ENCODE measurements around the gene PSMA5.

PSMA5 gene

DNA sequence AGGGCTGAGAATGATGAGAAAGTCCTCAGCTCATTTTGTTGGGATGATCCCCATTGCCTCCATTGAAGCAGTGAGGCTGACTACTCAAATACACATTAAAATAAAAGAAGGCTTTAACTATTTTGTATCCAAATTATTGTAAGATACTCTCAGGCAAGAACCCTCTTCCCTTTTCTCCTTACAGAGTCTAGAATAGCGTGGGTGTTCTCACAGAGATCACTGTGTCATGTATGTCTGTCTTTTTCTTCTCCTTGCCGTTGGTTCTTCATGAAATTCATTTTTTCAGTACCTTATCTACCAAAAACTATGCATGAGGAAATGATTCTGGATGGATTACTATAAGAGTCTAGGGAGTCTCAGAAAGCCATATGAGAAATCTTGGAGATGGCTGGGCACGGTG lies 58.6 kb downstream of the PSMA5 start:
- DNase-seq, result no peak

DNA sequence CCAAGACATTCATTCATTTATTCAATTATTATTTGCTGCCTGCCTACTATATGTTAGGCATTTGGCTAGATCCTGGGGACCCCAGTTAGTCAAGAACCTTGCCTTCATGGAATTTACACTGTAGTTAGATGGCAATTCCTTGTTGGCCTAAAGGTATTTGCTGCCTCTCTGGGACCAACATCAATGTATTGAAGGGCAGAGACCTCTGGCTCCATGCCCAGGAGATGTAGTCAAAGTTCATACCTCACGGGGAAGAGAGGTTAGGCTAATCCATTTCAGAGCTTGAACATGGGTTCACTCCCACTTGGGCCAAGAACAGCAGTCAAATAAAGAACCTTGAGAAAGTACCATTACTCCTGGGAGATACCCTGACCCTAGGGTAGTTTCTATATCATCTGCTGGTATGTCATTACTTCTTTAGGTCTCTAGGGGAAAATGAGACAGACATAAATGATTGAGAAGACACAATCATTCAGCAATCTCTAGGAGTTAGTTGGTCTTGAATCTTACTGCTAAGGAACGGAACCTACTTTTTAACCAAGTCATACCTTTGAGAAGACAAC lies 60.5 kb downstream of the PSMA5 start:
- DNase-seq, result no peak

DNA sequence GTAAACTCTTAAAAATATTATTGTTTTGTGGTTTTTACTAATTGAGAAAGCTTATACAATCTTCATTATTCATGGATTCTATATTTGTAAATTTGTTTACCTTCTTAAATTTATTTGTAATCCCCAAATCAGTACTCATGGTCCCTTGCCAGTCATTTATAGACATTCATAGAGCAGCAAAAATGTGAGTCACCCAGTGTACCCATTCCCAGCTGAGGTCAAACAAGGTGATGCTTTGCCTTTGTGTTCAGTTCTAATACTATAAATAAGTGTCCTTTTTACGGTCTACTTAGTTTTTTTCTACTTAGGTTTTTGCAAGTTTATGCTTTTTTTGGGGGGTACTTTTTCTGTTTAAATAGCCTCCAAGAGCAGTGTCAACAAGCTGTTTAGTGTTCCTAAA lies 64.6 kb downstream of the PSMA5 start:
- peak in 1 of 3 donors; percentile 26 for DNase-seq

DNA sequence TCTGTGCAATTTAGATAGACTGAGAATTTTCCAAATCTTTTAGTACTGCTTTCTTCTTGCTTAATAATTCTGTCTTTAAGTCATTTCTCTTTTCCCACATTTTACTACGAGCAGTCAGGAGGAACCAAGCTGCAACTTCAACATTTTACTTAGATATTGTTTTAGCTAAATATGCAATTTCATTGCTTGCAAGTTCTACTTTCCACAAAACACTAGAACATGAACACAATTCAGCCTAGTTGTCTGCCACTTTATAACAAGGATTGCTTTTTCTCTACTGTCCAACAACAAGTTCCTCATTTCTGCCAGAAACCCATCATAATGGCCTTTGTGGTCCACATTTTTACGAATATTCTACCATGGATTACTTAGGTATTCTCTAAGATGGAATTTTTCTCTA lies 65.2 kb downstream of the PSMA5 start:
- DNase-seq, result peak in 1 of 3 donors; percentile 34

DNA sequence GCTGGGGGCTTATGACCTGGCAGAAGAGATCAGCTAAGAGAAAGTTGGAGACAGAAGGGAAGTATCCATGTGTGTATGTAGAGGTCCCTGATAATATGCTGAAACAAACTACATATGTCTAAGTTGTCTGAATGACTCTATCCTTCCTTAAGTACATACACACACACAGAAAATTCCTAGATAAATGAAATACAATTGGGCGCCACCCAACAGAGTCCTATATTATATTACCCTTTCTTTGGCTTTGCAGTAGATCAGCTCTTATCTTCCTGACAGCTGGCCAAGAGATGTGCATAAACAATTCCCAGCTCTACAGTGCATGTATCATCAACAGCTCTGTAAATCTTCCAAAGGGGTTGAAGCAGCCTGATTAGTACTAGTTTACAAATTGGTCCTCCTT lies 68.6 kb downstream of the PSMA5 start:
- DNase-seq, result no peak

DNA sequence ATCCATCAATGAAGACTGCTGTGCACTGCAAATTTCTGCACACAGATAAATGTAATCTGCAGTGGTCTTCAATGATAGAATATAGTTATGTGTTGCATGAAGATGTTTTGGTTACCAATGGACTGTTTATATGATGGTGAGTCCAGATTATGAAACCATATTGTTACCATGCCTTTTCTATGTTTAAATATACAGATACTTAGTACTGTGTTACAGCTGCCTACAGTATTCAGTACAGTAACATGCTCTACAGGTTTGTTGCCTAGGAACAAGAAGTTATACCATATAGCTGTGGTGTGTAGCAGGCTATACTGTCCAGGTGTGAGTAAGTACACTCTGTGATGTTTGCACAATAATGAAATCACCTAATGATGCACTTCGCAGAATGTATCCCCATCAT lies 69.3 kb downstream of the PSMA5 start:
- DNase-seq, result no peak

DNA sequence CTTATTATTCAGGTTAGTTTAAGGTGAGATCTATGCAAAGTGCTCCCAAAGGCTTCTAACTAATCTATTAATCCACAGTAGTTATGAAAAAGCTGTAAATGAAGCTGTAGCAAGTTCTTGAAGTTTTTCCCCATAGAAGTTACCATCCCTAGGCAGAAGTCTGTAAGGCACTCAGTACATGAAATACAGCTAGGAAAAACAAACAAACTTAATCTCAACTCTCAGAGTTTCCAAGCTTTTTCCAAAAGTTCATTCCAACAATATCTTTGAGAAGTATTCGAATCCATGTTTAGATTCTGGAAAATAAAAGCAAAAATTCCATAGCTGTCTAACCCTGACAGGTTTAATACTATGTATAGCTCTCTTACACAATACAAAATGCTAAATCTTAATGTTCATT lies 69.7 kb downstream of the PSMA5 start:
- DNase-seq, result no peak

DNA sequence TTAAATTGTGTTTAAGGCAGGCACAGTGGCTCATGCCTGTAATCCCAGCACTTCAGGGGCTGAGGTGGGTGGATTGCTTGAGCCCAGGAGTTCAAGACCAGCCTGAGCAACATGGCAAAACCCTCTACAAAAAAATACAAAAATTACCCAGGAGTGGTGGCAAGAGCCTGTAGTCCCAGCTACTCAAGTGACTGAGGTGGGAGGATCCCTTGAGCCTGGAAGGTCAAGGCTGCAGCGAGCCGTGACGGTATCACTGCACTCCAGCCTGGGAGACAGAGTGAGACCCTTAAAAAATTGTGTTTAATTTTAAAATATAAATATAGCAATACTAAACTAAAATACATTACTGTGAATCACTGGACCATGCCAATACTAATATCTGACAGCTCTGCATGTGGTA lies 71.3 kb downstream of the PSMA5 start:
- DNase-seq, result no peak

DNA sequence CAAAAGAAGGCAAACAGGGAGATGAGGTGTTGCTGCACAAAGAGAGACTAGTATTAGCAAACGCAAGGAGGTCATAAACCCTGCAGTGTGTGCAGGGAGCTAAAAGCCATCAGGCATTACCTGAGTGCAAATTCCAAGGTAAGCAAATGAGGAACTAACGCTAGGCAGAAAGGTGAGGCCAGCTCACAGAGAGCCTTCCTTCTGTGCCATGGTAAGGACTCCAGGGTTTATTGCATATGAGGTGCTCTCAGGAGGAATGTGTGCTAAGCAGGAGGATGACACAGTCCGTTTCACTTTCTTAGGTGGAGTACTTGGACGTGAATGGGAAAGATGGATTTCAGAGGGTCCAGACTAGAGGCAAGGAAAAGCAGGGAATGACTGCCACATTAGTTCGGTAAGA lies 74.8 kb downstream of the PSMA5 start:
- no peak for DNase-seq

DNA sequence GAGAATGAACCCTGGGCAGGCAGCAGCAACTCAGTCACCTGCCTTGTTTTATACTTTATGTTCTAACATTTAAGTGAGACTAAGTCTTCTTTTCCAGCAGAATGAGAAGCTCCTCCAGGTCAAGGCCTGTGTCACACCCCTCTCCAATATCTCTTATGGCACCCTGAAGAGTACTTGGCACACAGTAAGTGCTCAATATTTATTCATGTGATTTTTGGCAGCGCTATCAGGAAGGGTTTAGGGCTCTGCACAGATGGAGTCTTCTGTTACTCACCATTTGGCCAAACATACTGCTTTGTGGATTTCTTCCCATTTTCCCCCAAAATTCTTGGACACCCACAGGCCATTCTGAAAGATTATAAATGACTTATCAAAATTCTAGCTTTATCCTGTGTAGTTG lies 75.6 kb downstream of the PSMA5 start:
- DNase-seq, result no peak

DNA sequence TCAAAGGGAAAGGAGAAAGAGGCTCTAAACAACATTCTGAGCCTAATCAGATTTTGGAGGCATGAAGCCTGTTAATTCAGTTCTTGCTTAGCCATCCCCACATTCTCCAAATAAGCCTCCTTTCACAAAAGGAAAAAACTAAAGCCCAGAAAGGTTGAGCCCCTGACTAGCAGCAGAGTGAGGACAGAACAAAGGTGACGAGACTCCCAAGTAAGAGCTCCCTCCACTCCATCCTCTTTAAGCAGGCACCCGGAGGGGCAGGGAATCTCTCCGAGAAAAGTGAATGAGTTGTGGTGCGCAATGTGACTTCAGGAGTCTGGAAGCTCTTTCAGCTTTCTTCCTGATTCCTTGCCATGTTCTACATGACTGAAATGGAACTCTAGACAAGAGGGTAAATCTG lies 76.1 kb downstream of the PSMA5 start:
- DNase-seq, result no peak

Data from suppressor macrophage treated with lipopolysaccharide for 1 hour (primary cell).